GM11168 (cell line): ENCODE data around the gene CTDNEP1.

Experiments
- in situ Hi-C: fragments of 300-500 bp; cut with MboI; formaldehyde crosslinking; loops from one replicate; pipeline ENCODE4 v1.12.0; 2022; ENCODE audit warnings: low sequenced_read_pairs; ENCODE audit not compliant: unreplicated experiment

CTDNEP1 gene

GRCh38 chr17:7203391-7203790, 48.1 kb downstream of the CTDNEP1 start:
- in situ Hi-C loops: no loop called here

GRCh38 chr17:7196651-7197401, 54.7 kb downstream of the CTDNEP1 start:
- in situ Hi-C loops: no loop called here

GRCh38 chr17:7195971-7196370, 55.6 kb downstream of the CTDNEP1 start:
- in situ Hi-C loops: no loop called here
